Measurements from ENCODE around the gene ENPP4.

The ENPP4 gene

DNA sequence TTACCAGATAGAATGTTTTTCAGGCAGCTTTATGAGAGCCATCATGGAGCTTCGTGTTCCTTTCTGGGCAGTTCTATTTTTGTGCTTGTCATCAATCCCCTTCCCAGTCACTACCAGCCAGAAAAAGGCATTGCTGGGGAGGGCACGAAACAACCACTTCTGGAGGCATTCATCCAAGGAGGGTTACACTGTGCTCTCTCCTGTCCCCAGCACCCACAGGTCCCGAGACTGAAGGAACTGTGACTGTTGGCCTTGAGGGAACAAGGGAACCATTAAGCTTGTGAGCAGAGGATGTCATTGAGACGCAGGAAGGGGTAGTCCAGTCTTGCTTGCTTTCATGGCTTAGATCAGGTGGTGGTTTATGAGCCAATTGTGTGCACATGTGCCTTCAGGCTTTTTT, 61.1 kb downstream of the ENPP4 start:
- no peak for ATAC-seq (replicated peaks)

DNA sequence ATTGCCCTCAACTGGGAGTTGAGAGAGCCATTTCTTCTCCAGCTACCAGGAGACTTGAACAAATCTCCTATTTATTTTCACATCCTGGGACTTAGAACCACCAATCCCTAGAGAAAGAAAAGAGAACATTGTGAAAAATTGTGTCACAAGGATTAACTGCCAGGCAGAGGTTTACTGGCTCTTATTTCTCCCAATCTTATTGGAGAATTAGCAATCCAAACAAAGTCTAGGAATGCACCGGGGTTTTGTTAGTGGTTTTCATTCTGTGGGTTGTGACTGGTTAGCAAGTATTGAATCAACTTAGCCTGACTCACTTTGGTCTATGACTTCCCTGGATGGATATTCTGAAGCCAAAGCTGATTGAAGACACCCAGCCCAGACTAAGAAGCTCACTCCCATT, 62.2 kb downstream of the ENPP4 start:
- Mint-ChIP-seq H3K9me3 (no peaks in the 10 kb centered on the region), H3K36me3 (ENCODE audit: insufficient read depth) (no peaks in the 10 kb centered on the region), H3K27me3 (peaks cover 6 to 19% of the 10 kb centered on the region in 2 donors), H3K27ac (no peak overlapping the region), H3K4me3 (no peak overlapping the region), H3K4me1 (ENCODE audit: low read depth in 2 of 2) (peaks cover 0 to 2% of the 10 kb centered on the region in 2 donors)
- ATAC-seq (replicated peaks) (no peak), DNase-seq (no peak)

More for the DNA sequence above, 61.1 kb downstream of the ENPP4 start:
- Mint-ChIP-seq H3K4me1 (ENCODE audit: low read depth in 2 of 2) (peaks cover 0 to 2% of the 10 kb centered on the region in 2 donors), H3K27ac (no peak overlapping the region), H3K9me3 (no peaks in the 10 kb centered on the region), H3K4me3 (no peak overlapping the region), H3K36me3 (ENCODE audit: insufficient read depth) (no peaks in the 10 kb centered on the region), H3K27me3 (peaks cover 9 to 11% of the 10 kb centered on the region in 2 donors)
- DNase-seq: no peak

Measured in effector memory CD8-positive, alpha-beta T cell (primary cell).